GM18519 (cell line): ENCODE data around the gene MMP14.
"Not testable (repeated sequence)": the region's sequence is repeated elsewhere in the genome, so short reads cannot be mapped to it uniquely, and the experiment has no call there.

Source experiments
- ATAC-seq: cut with Tn5 transposase; IDR thresholded peaks from one replicate; pipeline ENCODE4 v1.9.1; 2021; ENCODE audit warnings: mild to moderate bottlenecking, moderate library complexity; ENCODE audit not compliant: unreplicated experiment, low FRiP score

Gene MMP14

DNA sequence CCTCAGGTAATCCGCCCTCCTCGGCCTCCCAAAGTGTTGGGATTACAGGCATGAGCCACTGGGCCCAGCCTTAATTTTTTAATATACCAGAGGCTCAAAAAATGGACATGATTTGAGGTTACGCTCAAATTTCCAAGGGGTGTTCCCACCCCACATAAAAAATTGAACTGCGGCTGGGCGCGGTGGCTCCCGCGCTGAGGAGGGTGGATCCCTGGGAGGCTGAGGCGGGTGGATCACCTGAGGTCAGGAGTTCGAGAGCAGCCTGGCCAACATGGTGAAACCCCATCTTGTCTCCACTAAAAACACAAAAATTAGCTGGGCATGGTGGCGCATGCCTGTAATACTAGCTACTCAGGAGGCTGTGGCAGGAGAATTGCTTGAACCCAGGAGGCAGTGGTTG lies 17.9 kb downstream of the MMP14 start:
- ATAC-seq = not testable (repeated sequence)

GRCh38 chr14:22854963-22855724 lies 18.8 kb downstream of the MMP14 start:
- ATAC-seq = no peak

GRCh38 chr14:22856428-22856827 lies 20.0 kb downstream of the MMP14 start:
- ATAC-seq = no peak

DNA sequence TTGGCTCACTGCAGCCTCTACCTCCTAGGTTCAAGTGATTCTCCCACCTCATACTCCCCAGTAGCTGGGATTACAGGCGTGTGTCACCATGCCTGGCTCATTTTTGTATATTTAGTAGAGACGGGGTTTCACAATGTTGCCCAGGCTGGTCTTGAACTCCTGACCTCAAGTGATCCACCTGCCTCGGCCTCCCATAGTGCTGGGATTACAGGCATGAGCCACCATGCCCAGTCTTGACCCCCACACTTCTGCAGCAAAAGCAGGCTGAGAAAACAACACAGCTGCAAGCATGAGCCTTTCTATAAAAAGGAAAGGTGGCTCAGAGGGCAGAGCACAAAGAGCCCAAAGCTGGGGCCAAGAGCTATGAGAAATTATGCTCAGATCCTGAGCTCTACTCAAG lies 24.0 kb downstream of the MMP14 start:
- not testable (repeated sequence) for ATAC-seq

- ATAC-seq = no peak
Measured at GRCh38 chr14:22861651-22862050, 25.3 kb downstream of the MMP14 start.

DNA sequence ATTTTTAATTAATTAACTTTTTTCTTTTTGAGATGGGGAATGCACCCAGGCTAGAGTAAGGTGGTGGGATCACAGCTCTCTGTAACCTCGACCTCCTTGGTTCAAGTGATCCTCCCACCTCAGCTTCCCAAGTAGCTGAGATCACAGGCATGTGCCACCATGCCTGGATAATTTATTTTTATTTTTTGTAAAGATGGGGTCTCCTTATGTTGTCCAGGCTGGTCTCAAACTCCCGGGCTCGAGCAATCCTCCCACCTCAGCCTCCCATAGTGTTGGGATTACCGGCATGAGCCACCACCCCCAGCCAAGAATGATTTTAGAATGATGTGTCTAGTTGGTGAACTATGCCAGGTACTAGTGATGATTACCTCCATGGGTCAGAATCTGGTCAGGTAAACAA lies 28.6 kb downstream of the MMP14 start:
- ATAC-seq = no peak

- no peak for ATAC-seq
Measured at GRCh38 chr14:22865424-22866405, 29.3 kb downstream of the MMP14 start.

- ATAC-seq = no peak
Measured at GRCh38 chr14:22866874-22867273, 30.5 kb downstream of the MMP14 start.

DNA sequence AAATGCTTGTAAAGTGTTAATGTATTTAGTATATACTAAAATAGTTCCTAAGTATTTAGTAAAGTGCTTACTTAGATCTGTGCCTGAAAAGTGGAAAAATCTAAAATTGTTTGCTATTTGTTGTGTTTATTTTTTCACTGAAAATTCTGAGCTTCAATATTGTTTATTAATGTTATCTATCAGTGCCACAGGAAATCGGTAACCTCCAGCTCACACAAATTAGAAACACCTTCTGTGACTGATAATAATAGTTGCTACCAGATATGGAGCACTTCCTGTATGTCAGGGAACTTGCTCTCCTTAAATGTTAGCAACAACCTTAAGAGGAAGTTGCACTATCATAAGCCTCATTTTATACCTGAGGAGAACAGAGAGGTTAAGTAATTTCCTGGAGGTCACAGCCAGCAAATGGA lies 34.4 kb downstream of the MMP14 start:
- peak; percentile 39 for ATAC-seq

- ATAC-seq = peak; percentile 46
Measured at GRCh38 chr14:22871224-22872032, 35.0 kb downstream of the MMP14 start, which contains the start of gene LRP10. TSS of gene LRP10 (plus strand) at chr14:22871740. CDS start at chr14:22872304, 564 bp downstream.

- ATAC-seq = no peak
Measured at GRCh38 chr14:22872033-22872832, 35.8 kb downstream of the MMP14 start.

DNA sequence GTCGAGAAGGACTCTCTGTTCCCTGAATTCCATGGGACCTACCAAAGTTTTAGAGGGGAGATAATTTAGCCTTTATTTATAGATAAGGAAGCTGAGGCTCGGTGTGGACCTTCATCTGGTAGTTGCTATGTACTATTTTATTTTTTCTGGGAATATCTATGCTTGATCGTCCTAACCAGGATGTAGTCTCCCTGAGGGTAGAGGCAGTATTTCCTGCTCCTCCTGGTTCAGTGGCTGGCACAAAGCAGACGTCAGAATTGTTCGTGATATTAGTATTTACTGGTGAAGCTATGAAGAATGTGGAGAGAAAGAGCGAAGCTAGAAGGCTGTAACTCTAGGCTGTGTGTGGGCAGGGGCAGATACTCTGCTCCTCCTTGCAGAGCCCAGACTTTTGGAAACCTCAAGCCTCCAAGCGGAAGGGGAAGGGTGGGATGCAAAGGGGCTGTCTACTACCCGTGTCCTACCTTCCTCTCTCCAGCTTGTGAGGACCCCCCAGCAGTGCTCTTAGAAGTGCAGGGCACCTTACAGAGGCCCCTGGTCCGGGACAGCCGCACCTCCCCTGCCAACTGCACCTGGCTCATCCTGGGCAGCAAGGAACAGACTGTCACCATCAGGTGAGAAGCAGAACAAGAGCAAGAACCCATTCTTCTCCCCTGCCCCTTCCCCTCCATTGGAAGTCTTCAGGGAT lies 36.6 kb downstream of the MMP14 start:
- ATAC-seq = no peak

DNA sequence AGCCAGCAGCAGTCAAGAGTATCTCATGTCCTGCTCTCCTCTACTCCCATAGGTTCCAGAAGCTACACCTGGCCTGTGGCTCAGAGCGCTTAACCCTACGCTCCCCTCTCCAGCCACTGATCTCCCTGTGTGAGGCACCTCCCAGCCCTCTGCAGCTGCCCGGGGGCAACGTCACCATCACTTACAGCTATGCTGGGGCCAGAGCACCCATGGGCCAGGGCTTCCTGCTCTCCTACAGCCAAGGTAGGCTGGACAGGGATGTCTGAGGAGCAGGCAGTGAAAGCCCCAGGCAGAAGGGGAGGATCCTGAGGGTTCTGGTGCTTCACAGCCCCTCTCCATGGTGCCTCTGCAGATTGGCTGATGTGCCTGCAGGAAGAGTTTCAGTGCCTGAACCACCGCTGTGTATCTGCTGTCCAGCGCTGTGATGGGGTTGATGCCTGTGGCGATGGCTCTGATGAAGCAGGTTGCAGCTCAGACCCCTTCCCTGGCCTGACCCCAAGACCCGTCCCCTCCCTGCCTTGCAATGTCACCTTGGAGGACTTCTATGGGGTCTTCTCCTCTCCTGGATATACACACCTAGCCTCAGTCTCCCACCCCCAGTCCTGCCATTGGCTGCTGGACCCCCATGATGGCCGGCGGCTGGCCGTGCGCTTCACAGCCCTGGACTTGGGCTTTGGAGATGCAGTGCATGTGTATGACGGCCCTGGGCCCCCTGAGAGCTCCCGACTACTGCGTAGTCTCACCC lies 38.8 kb downstream of the MMP14 start:
- ATAC-seq = no peak

DNA sequence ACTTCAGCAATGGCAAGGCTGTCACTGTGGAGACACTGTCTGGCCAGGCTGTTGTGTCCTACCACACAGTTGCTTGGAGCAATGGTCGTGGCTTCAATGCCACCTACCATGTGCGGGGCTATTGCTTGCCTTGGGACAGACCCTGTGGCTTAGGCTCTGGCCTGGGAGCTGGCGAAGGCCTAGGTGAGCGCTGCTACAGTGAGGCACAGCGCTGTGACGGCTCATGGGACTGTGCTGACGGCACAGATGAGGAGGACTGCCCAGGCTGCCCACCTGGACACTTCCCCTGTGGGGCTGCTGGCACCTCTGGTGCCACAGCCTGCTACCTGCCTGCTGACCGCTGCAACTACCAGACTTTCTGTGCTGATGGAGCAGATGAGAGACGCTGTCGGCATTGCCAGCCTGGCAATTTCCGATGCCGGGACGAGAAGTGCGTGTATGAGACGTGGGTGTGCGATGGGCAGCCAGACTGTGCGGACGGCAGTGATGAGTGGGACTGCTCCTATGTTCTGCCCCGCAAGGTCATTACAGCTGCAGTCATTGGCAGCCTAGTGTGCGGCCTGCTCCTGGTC lies 39.4 kb downstream of the MMP14 start:
- no peak for ATAC-seq

DNA sequence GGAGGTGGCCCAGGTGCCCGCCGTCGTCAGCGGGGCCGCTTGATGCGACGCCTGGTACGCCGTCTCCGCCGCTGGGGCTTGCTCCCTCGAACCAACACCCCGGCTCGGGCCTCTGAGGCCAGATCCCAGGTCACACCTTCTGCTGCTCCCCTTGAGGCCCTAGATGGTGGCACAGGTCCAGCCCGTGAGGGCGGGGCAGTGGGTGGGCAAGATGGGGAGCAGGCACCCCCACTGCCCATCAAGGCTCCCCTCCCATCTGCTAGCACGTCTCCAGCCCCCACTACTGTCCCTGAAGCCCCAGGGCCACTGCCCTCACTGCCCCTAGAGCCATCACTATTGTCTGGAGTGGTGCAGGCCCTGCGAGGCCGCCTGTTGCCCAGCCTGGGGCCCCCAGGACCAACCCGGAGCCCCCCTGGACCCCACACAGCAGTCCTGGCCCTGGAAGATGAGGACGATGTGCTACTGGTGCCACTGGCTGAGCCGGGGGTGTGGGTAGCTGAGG lies 40.7 kb downstream of the MMP14 start:
- no peak for ATAC-seq

DNA sequence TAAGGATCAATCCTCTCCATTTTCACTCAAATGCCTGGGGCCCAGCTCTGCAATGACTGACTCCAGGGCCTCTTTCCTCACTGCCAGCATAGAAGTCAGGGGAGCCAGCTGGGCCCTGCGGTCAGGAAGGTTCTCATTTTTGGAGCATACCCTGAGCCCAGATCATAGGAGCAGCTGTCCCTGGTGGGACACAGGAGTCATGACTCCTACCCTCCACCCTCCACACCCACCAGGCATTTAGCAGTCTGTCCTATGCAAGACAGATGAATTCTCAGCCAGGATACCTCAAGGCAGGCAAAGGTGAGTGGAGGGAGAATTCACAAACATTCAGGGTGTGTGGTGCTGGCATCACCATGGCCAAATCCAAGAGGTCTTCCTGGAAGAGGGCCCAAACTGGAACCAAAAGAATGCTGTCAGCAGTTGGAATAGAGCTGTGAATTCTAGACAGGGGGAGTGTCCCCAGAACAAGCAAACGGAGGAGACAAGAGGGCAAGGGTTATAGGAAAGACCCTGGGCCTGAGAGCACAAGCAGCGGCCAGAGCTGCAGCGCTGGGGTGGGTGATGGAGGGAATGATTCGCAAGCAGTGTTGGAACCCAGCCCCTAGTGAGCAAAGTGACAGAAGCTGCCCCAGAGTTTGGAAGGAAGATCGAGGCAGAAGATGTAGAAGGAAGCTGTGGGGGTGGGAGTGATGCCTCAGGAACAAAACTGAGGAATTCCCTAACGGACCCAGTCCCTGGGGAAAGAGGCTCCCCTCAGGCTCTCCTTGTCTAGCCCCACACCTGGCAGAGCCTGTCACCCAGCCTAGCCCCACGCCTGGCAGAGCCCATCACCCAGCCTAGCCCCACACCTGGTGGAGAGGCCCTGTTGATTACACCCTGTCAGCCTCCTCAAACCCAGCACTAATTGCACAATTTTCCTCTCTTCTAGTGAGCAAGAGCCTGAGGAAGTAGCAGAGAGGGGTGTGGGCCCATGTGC lies 42.2 kb downstream of the MMP14 start:
- no peak for ATAC-seq

GRCh38 chr14:22882064-22882463 lies 45.7 kb downstream of the MMP14 start:
- no peak for ATAC-seq
